ENCODE results near the gene PCDHGA1. TPM values are rescaled to one million over a fixed set of nuclear protein-coding genes. Genes with fewer than 3 reads are reported as not detected.
"Not testable (repeated sequence)": the region's sequence is repeated elsewhere in the genome, so short reads cannot be mapped to it uniquely, and the experiment has no call there.

PCDHGA1 gene
- polyA plus RNA-seq, 1 donor (not counting 4 experiments of a cell fraction or from before 2014, with no cell fraction given) = 0.09 TPM

- Histone ChIP-seq H3K4me2 (ENCODE audit: control insufficient read depth, extremely low read depth, insufficient read depth, low read depth, low read length) (no peak overlapping the region), H3K27me3 (ENCODE audit: control insufficient read depth, extremely low read depth, insufficient read depth, low read length) (peaks cover 10% of the 10 kb centered on the region), H3K4me1 (ENCODE audit: control insufficient read depth, extremely low read depth, insufficient read depth, low read length) (no peaks in the 10 kb centered on the region), H2AFZ (ENCODE audit: control insufficient read depth, low read length) (no peak overlapping the region), H3K36me3 (ENCODE audit: control insufficient read depth in 2 of 2, extremely low read depth in 1 of 2, insufficient read depth in 2 of 2, low read length in 2 of 2) (no peaks in the 10 kb centered on the region), H3K9me3 (ENCODE audit: control insufficient read depth, low read depth, low read length) (peaks cover 27% of the 10 kb centered on the region), H3K9me1 (ENCODE audit: control insufficient read depth, extremely low read depth, insufficient read depth, low read length) (no peaks in the 10 kb centered on the region), H3K27ac (ENCODE audit: control insufficient read depth, insufficient read depth, low read length) (no peak overlapping the region), H3K79me2 (ENCODE audit: control insufficient read depth, insufficient read depth, low read length) (no peaks in the 10 kb centered on the region), H4K20me1 (ENCODE audit: control insufficient read depth, extremely low read depth, insufficient read depth, low read length) (no peaks in the 10 kb centered on the region), H3K9ac (ENCODE audit: control insufficient read depth, extremely low read depth, insufficient read depth, low read length) (no peak overlapping the region), H3K4me3 (ENCODE audit: control insufficient read depth in 2 of 3, extremely low read depth in 1 of 3, insufficient read depth in 2 of 3, low read depth in 1 of 3, low read length in 3 of 3) (no peak overlapping the region)
- no peak for FAIRE-seq
- TF ChIP-seq CTCF (optimal IDR thresholded peaks at IDR 0.05 in 1 of 3, IDR thresholded peaks at IDR 0.05 in 1 of 3, conservative IDR thresholded peaks at IDR 0.05 in 1 of 3; ENCODE audit: extremely low read depth in 1 of 3, insufficient read depth in 2 of 3, low read length in 3 of 3) (no peak), EZH2 (IDR thresholded peaks at IDR 0.05; ENCODE audit: low read length) (no peak)
- DNase-seq (ENCODE audit: low read depth, low spot score) = no peak
- dilution Hi-C loops (cut with MboI; ENCODE audit: extremely low pct_ligation_motif_present, low sequenced_read_pairs) = no loop called here
Measured at GRCh38 chr5:141403387-141403786, 73.1 kb downstream of the PCDHGA1 start.

DNA sequence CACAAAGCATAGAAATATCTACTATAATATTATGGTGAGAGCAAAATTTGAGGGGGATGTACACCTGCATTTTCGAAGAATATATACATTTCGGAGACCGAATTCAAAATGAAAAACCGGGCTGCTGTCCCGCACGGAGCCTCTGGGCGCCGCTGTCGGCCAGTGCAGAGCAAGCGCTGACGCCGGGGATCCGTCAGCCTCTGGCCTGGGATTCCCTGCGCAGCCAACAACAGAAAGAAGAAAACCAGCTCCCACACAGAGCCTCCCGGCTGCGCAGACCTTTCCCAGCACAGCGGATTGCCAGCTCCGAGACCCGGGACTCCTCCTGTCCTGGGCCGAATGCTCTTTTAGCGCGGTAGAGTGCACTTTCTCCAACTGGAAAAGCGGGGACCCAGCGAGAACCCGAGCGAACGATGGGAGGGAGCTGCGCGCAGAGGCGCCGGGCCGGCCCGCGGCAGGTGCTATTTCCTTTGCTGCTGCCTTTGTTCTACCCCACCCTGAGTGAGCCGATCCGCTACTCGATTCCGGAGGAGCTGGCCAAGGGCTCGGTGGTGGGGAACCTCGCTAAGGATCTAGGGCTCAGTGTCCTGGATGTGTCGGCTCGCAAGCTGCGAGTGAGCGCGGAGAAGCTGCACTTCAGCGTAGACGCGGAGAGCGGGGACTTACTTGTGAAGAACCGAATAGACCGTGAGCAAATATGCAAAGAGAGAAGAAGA lies 77.6 kb downstream of the PCDHGA1 start, which contains the start of gene PCDHGB6:
Gene PCDHGB6 (plus strand): TSS at position 232 of the 716 bp plus-strand sequence. CDS start 182 bp downstream, at position 414.
- H3K79me2 ChIP-seq (ENCODE audit: control insufficient read depth, insufficient read depth, low read length); H3K9ac ChIP-seq (ENCODE audit: control insufficient read depth, extremely low read depth, insufficient read depth, low read length); H4K20me1 ChIP-seq (ENCODE audit: control insufficient read depth, extremely low read depth, insufficient read depth, low read length); H3K4me1 ChIP-seq (ENCODE audit: control insufficient read depth, extremely low read depth, insufficient read depth, low read length); FAIRE-seq; H3K9me1 ChIP-seq (ENCODE audit: control insufficient read depth, extremely low read depth, insufficient read depth, low read length); DNase-seq (ENCODE audit: low read depth, low spot score); H3K36me3 ChIP-seq (ENCODE audit: control insufficient read depth in 2 of 2, extremely low read depth in 1 of 2, insufficient read depth in 2 of 2, low read length in 2 of 2); H3K27ac ChIP-seq (ENCODE audit: control insufficient read depth, insufficient read depth, low read length); H2AFZ ChIP-seq (ENCODE audit: control insufficient read depth, low read length); dilution Hi-C loops (cut with MboI; ENCODE audit: extremely low pct_ligation_motif_present, low sequenced_read_pairs): not testable (repeated sequence)
- H3K4me3 ChIP-seq (ENCODE audit: control insufficient read depth in 2 of 3, extremely low read depth in 1 of 3, insufficient read depth in 2 of 3, low read depth in 1 of 3, low read length in 3 of 3) = peak within 1 kb of the TSS in 2 of 3 experiments; percentile 20
- peak; percentile 34 to 72 (median 48) for TF ChIP-seq CTCF (optimal IDR thresholded peaks at IDR 0.05 in 1 of 3, IDR thresholded peaks at IDR 0.05 in 1 of 3, conservative IDR thresholded peaks at IDR 0.05 in 1 of 3; ENCODE audit: extremely low read depth in 1 of 3, insufficient read depth in 2 of 3, low read length in 3 of 3)
- H3K4me2 ChIP-seq (ENCODE audit: control insufficient read depth, extremely low read depth, insufficient read depth, low read depth, low read length) = peak within 1 kb of the TSS; percentile 54
- H3K9me3 ChIP-seq (ENCODE audit: control insufficient read depth, low read depth, low read length) = peaks cover 29% of the 10 kb centered on the region
- H3K27me3 ChIP-seq (ENCODE audit: control insufficient read depth, extremely low read depth, insufficient read depth, low read length) = peaks cover 12% of the 10 kb centered on the region

All from keratinocyte (primary cell).